ENCODE results near the gene WSCD2.

WSCD2 gene

DNA sequence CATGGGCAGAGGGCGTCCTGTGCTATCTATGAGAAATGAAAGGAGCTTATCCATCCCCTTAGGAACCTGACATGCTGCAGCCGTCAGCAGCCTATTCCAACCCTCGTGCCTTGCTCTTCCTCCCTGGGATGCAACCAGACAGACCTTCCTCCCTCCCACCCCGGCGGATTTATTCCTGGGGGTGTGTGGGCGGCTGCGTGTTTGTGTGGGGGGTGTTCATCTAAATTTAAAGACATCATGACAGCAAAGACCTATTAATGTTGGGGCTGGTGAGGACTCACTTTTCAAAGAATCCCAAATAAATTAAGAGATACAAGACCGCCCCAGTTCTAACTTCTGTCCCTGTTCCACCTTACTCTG lies 52.0 kb downstream of the WSCD2 start:
- H3K9me3 Mint-ChIP-seq: peaks cover 4% of the 10 kb centered on the region
- H3K27me3 Mint-ChIP-seq (ENCODE audit: low read depth): peaks cover 7% of the 10 kb centered on the region
- TF ChIP-seq, protein P1, sequence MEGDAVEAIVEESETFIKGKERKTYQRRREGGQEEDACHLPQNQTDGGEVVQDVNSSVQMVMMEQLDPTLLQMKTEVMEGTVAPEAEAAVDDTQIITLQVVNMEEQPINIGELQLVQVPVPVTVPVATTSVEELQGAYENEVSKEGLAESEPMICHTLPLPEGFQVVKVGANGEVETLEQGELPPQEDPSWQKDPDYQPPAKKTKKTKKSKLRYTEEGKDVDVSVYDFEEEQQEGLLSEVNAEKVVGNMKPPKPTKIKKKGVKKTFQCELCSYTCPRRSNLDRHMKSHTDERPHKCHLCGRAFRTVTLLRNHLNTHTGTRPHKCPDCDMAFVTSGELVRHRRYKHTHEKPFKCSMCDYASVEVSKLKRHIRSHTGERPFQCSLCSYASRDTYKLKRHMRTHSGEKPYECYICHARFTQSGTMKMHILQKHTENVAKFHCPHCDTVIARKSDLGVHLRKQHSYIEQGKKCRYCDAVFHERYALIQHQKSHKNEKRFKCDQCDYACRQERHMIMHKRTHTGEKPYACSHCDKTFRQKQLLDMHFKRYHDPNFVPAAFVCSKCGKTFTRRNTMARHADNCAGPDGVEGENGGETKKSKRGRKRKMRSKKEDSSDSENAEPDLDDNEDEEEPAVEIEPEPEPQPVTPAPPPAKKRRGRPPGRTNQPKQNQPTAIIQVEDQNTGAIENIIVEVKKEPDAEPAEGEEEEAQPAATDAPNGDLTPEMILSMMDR (IDR thresholded peaks at IDR 0.05; ENCODE audit: unreplicated experiment in 3 of 3): no peak
- H3K27ac Mint-ChIP-seq: no peak overlapping the region
- no peaks in the 10 kb centered on the region for H3K36me3 Mint-ChIP-seq (ENCODE audit: low read depth)
- H3K4me1 Mint-ChIP-seq: peaks cover 18% of the 10 kb centered on the region
- no peak overlapping the region for H3K4me3 Mint-ChIP-seq

DNA sequence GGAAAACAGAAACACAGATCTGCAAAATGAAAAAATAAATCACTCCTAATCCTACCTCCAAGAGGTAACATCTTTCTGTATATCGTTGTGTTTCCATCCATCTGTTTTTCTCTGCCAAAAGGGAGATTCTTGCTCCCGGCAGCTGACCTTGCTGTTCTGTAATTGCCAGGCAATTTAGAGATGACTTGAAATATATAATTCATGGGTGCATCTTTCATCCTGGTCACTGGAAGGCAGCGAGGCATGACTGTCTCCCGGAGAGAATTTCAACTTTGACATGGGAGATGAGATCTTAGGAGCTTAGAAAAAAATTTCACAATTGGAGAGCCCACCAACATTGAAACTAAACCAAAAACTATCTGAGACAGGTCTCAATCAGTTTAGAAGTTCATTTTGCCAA lies 53.0 kb downstream of the WSCD2 start:
- TF ChIP-seq, protein P1 (IDR thresholded peaks at IDR 0.05; ENCODE audit: unreplicated experiment in 3 of 3): no peak
- H3K27me3 Mint-ChIP-seq (ENCODE audit: low read depth): peaks cover 7% of the 10 kb centered on the region
- no peak overlapping the region for H3K4me3 Mint-ChIP-seq
- peak overlapping the region in 1 of 3 experiments; percentile 29 for H3K27ac Mint-ChIP-seq
- H3K9me3 Mint-ChIP-seq: peaks cover 4% of the 10 kb centered on the region
- no peaks in the 10 kb centered on the region for H3K36me3 Mint-ChIP-seq (ENCODE audit: low read depth)
- peaks cover 18% of the 10 kb centered on the region for H3K4me1 Mint-ChIP-seq

DNA sequence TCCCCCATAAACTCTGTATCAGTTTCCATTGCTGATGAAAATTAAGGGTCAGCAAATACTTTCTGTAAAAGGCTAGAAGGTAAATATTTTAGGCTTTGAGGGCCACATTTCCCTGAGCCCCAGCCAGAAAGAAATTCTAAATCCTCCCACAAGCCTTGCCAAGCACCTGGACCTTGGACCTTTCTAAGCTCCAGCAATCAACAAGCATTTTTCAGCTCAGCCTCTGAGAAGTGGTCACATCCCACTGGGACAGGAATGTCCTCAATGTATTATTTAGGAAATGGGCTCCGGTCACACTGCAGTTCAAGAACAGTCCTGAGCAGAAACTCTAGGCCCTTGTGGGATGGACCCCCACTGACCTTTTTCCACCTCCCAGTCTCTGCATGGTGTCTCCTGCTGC lies 55.9 kb downstream of the WSCD2 start:
- Mint-ChIP-seq H3K27me3 (ENCODE audit: low read depth) (peaks cover 7% of the 10 kb centered on the region), H3K27ac (peak overlapping the region in 1 of 3 experiments; percentile 19), H3K4me3 (no peak overlapping the region), H3K4me1 (peaks cover 18% of the 10 kb centered on the region), H3K9me3 (no peaks in the 10 kb centered on the region), H3K36me3 (ENCODE audit: low read depth) (no peaks in the 10 kb centered on the region)
- TF ChIP-seq, protein P1 (IDR thresholded peaks at IDR 0.05; ENCODE audit: unreplicated experiment in 3 of 3): no peak

DNA sequence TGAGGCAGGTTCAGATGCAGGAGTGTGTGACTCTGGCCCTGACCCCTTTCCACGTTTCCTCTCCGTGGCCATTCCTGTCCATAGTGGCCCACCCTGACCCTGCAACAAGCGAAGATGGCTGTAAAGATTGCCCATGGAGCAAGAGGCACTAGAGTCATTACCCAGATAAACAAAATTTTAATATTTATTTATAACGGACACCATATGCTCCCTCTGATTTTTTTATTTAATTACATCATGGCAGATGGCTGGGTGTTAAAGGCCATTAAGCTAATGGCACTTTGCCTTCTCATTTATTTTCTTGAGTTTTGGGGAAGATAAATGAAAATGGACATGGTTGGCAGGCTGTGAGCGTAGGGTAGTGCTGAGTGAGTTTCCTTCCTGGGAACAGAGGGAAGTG lies 58.7 kb downstream of the WSCD2 start:
- no peak overlapping the region for H3K27ac Mint-ChIP-seq
- no peaks in the 10 kb centered on the region for H3K36me3 Mint-ChIP-seq (ENCODE audit: low read depth)
- no peak overlapping the region for H3K4me3 Mint-ChIP-seq
- TF ChIP-seq, protein P1 (IDR thresholded peaks at IDR 0.05; ENCODE audit: unreplicated experiment in 3 of 3): no peak
- H3K27me3 Mint-ChIP-seq (ENCODE audit: low read depth): peaks cover 13% of the 10 kb centered on the region
- no peaks in the 10 kb centered on the region for H3K9me3 Mint-ChIP-seq
- H3K4me1 Mint-ChIP-seq: peaks cover 7% of the 10 kb centered on the region

DNA sequence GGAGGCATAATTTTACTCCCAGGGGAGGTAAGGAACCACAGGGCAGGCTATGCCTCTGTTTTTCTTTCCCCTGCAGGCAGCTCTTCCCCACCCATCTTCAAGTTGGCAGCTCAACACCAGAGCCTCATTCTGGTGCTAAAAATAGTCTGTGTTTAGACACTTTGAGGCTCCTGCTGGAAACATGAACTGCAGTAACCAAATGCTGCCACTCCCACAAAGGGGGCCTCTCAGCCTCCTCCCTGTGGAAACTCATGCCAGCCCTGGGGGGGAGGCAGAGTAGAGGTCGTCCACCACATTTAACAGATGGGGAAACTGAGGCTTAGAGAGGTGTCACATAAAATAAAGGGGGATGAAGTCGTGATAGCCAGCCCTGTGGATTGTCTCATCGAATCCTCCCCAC lies 61.4 kb downstream of the WSCD2 start:
- no peaks in the 10 kb centered on the region for H3K36me3 Mint-ChIP-seq (ENCODE audit: low read depth)
- H3K27ac Mint-ChIP-seq: peak overlapping the region in 1 of 3 experiments; percentile 30
- peaks cover 18% of the 10 kb centered on the region for H3K27me3 Mint-ChIP-seq (ENCODE audit: low read depth)
- TF ChIP-seq, protein P1 (IDR thresholded peaks at IDR 0.05; ENCODE audit: unreplicated experiment in 3 of 3): no peak
- no peaks in the 10 kb centered on the region for H3K9me3 Mint-ChIP-seq
- H3K4me3 Mint-ChIP-seq: no peak overlapping the region
- H3K4me1 Mint-ChIP-seq: peaks cover 7% of the 10 kb centered on the region

DNA sequence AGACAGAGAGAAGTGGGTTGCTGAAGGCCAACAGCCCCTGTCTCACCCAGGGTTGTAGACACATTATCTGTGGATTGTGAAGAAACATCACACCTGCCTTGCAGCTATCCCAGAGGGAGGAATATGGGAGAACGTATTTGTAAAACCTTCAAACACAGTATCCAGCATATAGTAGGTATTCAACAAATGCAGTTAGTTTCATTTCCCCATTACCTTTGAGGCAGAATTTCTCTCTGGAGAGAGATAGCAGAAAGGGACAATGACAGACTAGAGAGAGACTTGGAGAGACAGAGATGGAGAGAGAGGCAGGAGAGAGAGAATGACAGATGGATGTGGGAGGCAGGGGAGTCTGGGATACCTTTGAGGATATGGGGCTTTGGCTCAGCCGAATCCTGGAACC lies 62.0 kb downstream of the WSCD2 start:
- no peaks in the 10 kb centered on the region for H3K9me3 Mint-ChIP-seq
- peaks cover 7% of the 10 kb centered on the region for H3K4me1 Mint-ChIP-seq
- H3K4me3 Mint-ChIP-seq: no peak overlapping the region
- H3K27me3 Mint-ChIP-seq (ENCODE audit: low read depth): peaks cover 18% of the 10 kb centered on the region
- H3K27ac Mint-ChIP-seq: no peak overlapping the region
- no peaks in the 10 kb centered on the region for H3K36me3 Mint-ChIP-seq (ENCODE audit: low read depth)
- TF ChIP-seq, protein P1 (IDR thresholded peaks at IDR 0.05; ENCODE audit: unreplicated experiment in 3 of 3): no peak
